ENCODE data around the gene SHC3. TPM values are rescaled to one million over a fixed set of nuclear protein-coding genes. Genes with fewer than 3 reads are reported as not detected.
A peak's percentile ranks its signal among the peaks of the same experiment; 100 is the strongest.

SHC3 gene
- total RNA-seq, 1 donor from 2014 or later = not detected

DNA sequence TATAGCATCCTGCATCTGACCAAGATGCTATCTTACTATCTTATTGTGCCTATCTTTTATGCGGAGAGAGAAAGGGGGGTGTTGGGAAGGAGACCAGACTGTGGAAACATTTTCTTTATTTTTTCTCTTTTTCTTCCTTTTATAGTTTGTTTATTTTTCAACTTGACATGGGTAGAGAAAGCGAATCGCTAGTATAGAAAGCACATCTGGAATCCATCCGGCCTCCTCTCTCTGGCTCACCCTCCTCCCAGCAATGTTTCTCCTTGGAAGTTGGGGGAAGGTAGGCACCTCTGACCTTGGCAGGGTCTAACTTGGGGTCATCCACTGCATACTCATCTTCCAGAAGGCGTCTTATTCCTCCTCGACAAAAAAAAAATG is 183.4 kb downstream of the SHC3 start:
- Mint-ChIP-seq H3K4me3 (no peak overlapping the region), H3K9me3 (no peaks in the 10 kb centered on the region), H3K4me1 (peaks cover 5% of the 10 kb centered on the region), H3K36me3 (ENCODE audit: low read depth) (no peaks in the 10 kb centered on the region), H3K27me3 (peaks cover 25% of the 10 kb centered on the region), H3K27ac (no peak overlapping the region)
- intact Hi-C loops (cut with micrococcal nuclease) = no loop called here
- no peak for DNase-seq

DNA sequence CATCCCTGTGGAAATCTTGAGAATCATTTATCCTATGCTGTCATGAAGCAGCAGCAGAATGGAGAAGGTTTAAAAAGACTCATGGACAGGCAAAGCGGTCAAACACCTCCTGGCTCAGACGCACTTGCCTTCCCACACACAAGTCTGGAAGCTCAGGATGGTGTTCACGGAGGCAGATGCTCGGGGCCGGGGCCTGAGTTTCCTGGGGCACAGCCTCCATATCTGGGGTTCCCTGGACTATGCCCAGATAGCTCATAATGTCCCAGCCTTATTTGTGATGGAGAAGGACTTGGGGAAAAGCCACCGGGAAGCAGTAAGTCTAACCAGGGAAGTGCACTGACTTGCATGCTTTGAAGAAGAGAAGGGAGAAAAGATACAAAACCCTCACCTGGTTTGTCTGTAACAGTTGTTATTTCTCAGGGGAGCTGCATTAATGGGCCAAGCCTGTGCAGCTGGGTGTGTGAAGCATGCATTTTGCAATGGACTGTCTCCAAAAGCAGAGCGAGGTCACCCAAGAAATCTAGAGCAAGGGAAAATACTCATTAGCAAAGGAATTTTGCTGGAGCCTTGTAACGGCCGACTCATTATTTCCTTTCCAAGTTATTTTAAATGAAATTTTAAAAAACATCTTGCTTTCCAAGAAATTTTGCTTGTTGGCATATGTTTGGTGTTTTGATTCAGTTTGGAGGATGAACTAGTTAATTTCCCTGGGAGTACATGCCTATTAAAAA is 184.0 kb downstream of the SHC3 start:
- H3K9me3 Mint-ChIP-seq = no peaks in the 10 kb centered on the region
- peaks cover 8% of the 10 kb centered on the region for H3K4me1 Mint-ChIP-seq
- intact Hi-C loops (cut with micrococcal nuclease) = no loop called here
- no peaks in the 10 kb centered on the region for H3K36me3 Mint-ChIP-seq (ENCODE audit: low read depth)
- peaks cover 25% of the 10 kb centered on the region for H3K27me3 Mint-ChIP-seq
- H3K4me3 Mint-ChIP-seq = no peak overlapping the region
- no peak for DNase-seq
- no peak overlapping the region for H3K27ac Mint-ChIP-seq

DNA sequence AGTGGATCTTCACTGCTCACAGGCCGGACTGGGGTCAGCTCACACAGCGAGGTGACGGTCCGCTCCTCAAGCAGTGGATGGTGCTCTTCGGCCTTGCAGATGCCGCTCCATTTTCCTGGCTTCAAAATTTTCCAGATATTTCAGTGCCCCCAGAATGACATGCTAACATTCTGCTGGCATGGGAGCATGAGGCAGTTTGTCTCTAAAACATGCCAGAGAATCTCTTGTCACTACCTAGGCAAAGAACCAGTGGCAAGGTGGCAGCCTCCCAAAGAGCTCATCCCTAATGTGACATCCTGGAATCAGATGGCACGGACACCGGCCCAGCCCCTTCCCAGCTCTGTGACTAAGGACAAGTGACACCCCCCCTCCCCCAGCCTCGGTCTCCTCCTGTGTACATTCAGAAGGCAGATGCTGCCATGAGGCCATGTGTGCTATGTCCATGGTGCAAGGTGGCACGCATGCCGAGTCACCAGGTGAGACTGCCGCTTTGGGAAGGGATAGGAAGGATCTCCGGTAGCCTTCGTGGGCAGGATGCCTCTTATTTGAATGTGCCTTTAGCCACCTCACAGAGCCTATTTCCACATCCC is 184.7 kb downstream of the SHC3 start:
- intact Hi-C loops (cut with micrococcal nuclease) = no loop called here
- no peak overlapping the region for H3K4me3 Mint-ChIP-seq
- peaks cover 29% of the 10 kb centered on the region for H3K27me3 Mint-ChIP-seq
- no peak for DNase-seq
- H3K4me1 Mint-ChIP-seq = peaks cover 14% of the 10 kb centered on the region
- H3K27ac Mint-ChIP-seq = no peak overlapping the region
- no peaks in the 10 kb centered on the region for H3K9me3 Mint-ChIP-seq
- H3K36me3 Mint-ChIP-seq (ENCODE audit: low read depth) = no peaks in the 10 kb centered on the region

DNA sequence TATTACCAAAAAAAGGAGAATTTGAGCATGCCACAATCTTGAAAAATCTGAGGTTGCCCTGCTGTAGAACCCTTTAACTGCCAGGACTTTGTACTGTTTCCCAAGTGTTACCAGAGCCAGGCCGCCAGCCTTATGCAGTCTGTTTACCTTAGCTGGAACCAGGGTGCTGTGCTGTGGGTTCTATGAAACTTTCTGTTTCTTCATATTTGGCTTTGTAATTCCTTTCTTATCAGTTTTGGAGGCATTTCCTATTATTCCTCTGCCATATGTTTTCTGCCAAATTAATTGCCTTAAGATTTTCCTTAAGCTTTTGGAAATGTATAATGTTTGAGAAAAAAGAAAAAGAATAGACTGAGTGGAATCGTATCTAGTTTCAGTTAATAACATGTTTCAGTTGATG is 185.3 kb downstream of the SHC3 start:
- H3K27ac Mint-ChIP-seq = no peak overlapping the region
- no peaks in the 10 kb centered on the region for H3K9me3 Mint-ChIP-seq
- DNase-seq = no peak
- H3K4me3 Mint-ChIP-seq = no peak overlapping the region
- intact Hi-C loops (cut with micrococcal nuclease) = no loop called here
- no peaks in the 10 kb centered on the region for H3K36me3 Mint-ChIP-seq (ENCODE audit: low read depth)
- peaks cover 33% of the 10 kb centered on the region for H3K27me3 Mint-ChIP-seq
- H3K4me1 Mint-ChIP-seq = peaks cover 21% of the 10 kb centered on the region

DNA sequence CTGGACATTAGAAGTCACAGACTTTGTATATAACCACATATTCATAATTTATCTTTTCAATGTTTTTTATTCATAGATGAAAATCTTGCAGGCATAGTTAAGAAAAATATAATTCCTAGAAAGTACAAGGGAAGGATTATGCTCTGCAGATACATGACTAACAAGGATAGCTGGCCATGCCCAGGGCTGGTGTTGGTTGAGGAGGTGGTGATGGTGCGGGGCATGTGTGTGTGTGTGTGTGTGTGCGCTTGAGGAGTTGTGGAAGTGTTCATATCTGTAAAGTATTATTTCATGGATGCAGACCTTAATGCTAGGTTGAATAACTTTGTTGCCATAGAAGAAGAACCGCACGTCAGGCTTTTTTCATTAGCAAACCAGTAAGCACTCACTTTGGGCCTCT is 186.1 kb downstream of the SHC3 start:
- Mint-ChIP-seq H3K9me3 (no peaks in the 10 kb centered on the region), H3K27ac (no peak overlapping the region), H3K4me3 (peak overlapping the region; percentile 71), H3K36me3 (ENCODE audit: low read depth) (no peaks in the 10 kb centered on the region), H3K27me3 (peaks cover 34% of the 10 kb centered on the region), H3K4me1 (peaks cover 22% of the 10 kb centered on the region)
- intact Hi-C loops (cut with micrococcal nuclease) = no loop called here
- no peak for DNase-seq

DNA sequence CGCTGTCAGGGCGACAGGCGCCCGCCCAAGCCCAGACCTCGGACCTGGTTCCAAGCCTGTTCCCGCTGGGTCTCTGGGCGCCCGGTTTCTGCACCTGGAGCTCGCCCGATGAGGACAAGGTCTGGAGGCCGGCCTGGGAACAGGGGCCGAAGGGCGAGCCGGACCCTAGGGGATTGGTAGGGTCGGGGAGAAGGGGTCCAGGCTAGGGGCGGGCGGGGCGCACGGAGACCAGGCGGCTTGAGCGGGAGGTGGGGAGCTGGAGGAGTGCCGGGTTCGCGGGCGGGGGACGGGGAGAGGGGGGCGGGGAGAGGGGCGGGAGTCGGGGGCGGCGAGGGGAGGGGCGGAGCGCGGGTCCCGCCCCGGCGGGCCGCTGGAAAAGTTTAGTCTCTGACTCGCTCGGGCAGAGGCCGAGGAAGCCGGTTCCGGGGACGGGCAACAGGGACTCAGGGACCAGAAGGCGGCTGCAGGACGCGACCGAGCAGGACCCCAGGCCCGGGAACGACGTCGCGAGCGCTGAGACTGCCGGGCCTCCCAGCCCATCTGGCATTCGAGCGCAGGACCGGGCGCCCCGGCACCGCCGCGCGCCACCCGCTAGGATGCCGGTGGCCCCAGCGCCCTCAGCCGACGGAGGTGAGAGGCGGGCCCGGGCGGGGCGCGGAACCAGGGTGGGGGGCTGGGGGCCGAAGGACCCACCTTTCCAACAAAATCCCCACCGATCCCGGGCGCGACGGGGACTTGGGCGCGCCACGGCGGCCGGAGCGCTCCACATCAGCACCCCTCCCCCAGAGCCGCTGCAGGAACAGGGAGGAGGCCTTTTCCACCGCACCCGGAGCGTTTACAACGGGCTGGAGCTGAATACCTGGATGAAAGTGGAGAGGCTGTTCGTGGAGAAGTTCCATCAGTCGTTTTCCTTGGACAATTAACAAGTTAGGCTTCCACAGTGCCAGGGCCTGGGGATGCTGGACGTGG is 187.3 kb downstream of the SHC3 start, which contains the start of gene S1PR3:
Gene S1PR3 (plus strand): TSS at position 403 of the 969 bp plus-strand sequence. CDS start 9,733 bp downstream, outside the sequence.
- intact Hi-C loops (cut with micrococcal nuclease) = no loop called here
- Mint-ChIP-seq H3K36me3 (ENCODE audit: low read depth) (no peaks in the 10 kb centered on the region), H3K27me3 (peaks cover 37% of the 10 kb centered on the region), H3K4me1 (peaks cover 22% of the 10 kb centered on the region), H3K9me3 (no peaks in the 10 kb centered on the region), H3K27ac (no peak within 1 kb of the TSS), H3K4me3 (peak within 1 kb of the TSS; percentile 71)
- peak; percentile 75 for DNase-seq

DNA sequence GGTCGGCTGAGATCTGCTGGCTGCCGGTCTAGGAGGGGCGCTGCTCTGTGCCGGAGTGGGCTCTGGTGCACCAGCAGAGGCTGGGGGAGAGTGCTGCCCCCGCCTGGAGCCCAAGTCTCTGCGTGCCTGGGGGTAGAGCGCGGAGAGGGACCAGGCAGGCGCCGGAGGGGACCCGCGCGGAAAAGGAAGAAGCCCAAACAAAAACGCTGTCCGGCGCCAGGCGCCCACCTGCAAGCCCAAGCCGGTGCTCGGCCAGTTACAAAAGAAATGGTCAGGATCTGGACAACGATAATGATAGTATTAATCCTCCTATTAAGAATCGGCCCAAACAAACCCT is 187.9 kb downstream of the SHC3 start:
- no peak overlapping the region for H3K27ac Mint-ChIP-seq

DNA sequence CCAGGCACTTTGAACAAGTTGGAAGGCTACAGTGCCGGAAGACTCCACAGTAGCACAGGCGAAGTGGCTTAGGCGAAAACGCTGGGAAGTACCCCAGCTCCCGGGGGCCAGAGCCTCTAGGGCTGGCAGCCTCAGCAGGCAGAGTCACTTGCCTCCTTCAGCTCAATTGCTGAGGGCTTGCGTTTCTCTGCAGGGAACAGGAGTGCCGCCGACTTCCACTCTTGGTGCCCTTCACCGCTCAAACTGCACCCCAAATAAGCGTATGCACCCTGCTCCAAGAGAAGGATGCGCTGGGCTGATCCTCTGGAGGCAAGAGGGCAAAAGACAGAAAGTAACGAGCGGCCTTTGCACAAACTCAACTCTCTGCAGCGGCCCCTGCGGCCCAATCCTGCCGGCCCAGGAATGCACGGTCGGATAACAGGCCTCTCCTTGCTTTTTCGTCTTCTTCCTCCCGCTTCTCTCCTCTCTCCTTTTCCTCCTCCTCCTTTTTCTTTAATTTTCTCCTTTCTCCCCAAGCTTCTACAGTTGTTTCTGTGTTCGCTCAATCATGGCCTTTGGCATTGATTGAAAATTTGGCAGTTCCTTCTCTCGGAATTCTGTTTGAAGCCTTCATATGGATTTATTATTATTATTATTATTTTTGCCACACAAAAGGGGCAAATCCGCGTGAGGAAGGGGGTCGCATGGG is 188.4 kb downstream of the SHC3 start:
- peaks cover 22% of the 10 kb centered on the region for H3K4me1 Mint-ChIP-seq
- intact Hi-C loops (cut with micrococcal nuclease) = no loop called here
- H3K36me3 Mint-ChIP-seq (ENCODE audit: low read depth) = no peaks in the 10 kb centered on the region
- H3K27me3 Mint-ChIP-seq = peaks cover 37% of the 10 kb centered on the region
- no peak overlapping the region for H3K27ac Mint-ChIP-seq
- H3K4me3 Mint-ChIP-seq = peak overlapping the region; percentile 74
- DNase-seq = no peak
- H3K9me3 Mint-ChIP-seq = no peaks in the 10 kb centered on the region

More for the DNA sequence above, 187.9 kb downstream of the SHC3 start:
- Mint-ChIP-seq H3K27me3 (peaks cover 37% of the 10 kb centered on the region), H3K36me3 (ENCODE audit: low read depth) (no peaks in the 10 kb centered on the region), H3K4me3 (peak overlapping the region; percentile 52), H3K9me3 (no peaks in the 10 kb centered on the region), H3K4me1 (peaks cover 22% of the 10 kb centered on the region)
- DNase-seq = no peak
- intact Hi-C loops (cut with micrococcal nuclease) = no loop called here

DNA sequence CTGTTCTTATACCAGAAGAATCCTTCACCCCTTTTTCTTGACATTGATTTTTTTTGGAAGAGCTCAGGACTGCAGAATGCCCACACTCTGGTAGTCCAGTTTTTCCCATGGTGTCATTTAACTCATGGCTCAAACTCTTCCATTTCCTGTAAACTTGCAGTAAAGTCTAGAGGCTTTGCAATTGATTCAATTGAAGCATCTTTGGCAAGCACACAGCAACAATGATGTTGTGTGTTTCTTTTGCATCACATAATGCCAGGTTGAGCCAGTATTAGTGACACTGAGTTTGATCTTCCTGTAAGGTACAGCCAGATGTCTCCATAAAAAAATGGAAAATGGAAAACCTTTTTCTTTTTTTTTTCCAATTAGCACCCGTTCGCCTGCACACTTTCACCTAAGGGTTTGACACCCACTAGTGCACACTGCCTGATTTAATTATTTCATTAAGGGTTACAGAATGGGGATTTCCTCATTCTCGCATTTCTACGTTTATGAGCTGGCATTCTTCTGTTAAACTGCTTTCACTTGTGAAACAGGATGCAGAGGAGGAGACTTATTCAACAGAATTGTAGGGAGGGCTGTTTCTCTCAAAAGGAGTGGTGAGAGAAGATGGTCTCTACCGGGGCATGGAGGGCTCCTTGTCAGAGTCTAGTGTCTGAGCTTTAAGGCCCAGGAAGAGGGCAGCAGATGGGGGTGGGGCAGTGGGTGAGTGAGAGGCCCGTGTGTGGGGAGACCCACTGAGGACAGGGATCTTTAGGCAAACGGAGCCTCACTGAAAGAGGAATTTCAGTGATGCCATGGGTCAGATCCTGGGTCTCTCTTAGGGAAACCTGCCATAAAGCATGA is 189.6 kb downstream of the SHC3 start:
- intact Hi-C loops (cut with micrococcal nuclease) = loop anchor here (1.0 to 5.0 kb wide), 4 partner anchors 13 to 397 kb away; no protein-coding TSS in a partner anchor
- DNase-seq = peak; percentile 75
- peak overlapping the region; percentile 83 for H3K27ac Mint-ChIP-seq
- peak overlapping the region; percentile 74 for H3K4me3 Mint-ChIP-seq
- no peaks in the 10 kb centered on the region for H3K9me3 Mint-ChIP-seq
- H3K4me1 Mint-ChIP-seq = peaks cover 22% of the 10 kb centered on the region
- H3K36me3 Mint-ChIP-seq (ENCODE audit: low read depth) = no peaks in the 10 kb centered on the region
- peaks cover 41% of the 10 kb centered on the region for H3K27me3 Mint-ChIP-seq

DNA sequence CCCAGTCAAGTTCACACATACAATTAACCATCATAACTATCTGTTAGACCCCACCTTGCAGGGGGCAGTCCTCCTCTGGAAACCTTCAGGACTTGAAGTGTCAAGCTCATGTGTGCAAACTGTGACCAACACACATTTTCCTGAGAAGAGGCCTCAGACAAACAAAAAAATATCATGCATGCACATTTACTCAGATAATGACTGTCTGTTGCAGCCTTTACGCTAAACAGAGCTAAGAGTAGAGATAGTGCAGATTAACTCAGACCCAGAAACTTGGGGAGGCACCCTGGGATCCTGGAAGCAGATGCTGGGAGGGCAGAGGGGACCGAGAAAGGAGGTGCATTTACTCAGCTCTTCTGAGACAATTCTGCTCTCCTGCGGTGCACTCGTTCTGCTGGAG is 191.0 kb downstream of the SHC3 start:
- H3K27ac Mint-ChIP-seq = no peak overlapping the region
- intact Hi-C loops (cut with micrococcal nuclease) = loop anchor here (5.0 kb wide), 3 partner anchors 35 to 395 kb away; no protein-coding TSS in a partner anchor

DNA sequence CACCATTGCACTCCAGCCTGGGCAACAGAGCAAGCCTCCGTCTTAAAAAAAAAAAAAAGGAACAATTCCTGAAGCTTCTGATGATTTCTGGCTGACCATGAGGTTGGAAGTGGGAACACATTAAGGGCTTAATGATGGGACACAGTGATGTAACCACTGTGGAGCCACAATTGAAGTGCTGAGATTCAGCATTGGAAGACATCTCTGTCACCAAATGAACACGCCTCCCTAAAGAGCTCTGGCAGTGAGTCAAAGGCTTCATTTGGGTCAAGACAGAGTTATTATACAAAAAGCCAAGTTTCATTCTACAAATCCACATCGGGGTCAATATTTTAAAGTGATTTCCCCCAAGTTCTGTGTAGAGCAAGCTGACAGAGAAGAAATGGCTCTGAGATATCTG is 191.8 kb downstream of the SHC3 start:
- Mint-ChIP-seq H3K4me3 (no peak overlapping the region), H3K27ac (no peak overlapping the region), H3K36me3 (ENCODE audit: low read depth) (no peaks in the 10 kb centered on the region), H3K9me3 (peaks cover 4% of the 10 kb centered on the region), H3K27me3 (peaks cover 29% of the 10 kb centered on the region), H3K4me1 (peaks cover 20% of the 10 kb centered on the region)
- intact Hi-C loops (cut with micrococcal nuclease) = loop anchor here (5.0 kb wide), 3 partner anchors 34 to 394 kb away; no protein-coding TSS in a partner anchor
- DNase-seq = no peak

More for the DNA sequence above, 191.0 kb downstream of the SHC3 start:
- no peak overlapping the region for H3K4me3 Mint-ChIP-seq
- no peaks in the 10 kb centered on the region for H3K9me3 Mint-ChIP-seq
- peaks cover 35% of the 10 kb centered on the region for H3K27me3 Mint-ChIP-seq
- peaks cover 22% of the 10 kb centered on the region for H3K4me1 Mint-ChIP-seq
- H3K36me3 Mint-ChIP-seq (ENCODE audit: low read depth) = no peaks in the 10 kb centered on the region
- no peak for DNase-seq

DNA sequence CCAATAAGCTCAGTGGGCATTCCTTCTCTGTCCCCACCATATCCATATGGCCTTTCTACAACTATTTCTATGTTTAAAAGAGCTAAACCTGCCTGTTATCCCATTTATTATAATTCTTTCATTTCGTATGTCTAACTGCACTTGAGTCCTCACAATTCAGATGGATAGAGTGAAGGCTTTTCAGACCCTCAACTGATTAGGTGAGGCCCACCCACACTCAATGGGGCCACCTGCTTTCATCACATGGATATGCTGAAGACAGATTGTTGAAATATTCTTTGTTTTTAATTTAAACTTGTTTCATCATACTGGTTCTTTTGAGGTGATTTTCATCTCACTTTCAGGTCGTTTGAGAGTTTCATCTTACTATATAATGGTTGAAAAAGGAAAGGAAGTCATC is 193.0 kb downstream of the SHC3 start:
- H3K27me3 Mint-ChIP-seq = peaks cover 25% of the 10 kb centered on the region
- DNase-seq = no peak
- no peak overlapping the region for H3K27ac Mint-ChIP-seq
- H3K4me3 Mint-ChIP-seq = no peak overlapping the region
- H3K4me1 Mint-ChIP-seq = peaks cover 19% of the 10 kb centered on the region
- intact Hi-C loops (cut with micrococcal nuclease) = loop anchor here (5.0 kb wide), 3 partner anchors 33 to 393 kb away; no protein-coding TSS in a partner anchor
- no peaks in the 10 kb centered on the region for H3K36me3 Mint-ChIP-seq (ENCODE audit: low read depth)
- H3K9me3 Mint-ChIP-seq = peaks cover 4% of the 10 kb centered on the region

DNA sequence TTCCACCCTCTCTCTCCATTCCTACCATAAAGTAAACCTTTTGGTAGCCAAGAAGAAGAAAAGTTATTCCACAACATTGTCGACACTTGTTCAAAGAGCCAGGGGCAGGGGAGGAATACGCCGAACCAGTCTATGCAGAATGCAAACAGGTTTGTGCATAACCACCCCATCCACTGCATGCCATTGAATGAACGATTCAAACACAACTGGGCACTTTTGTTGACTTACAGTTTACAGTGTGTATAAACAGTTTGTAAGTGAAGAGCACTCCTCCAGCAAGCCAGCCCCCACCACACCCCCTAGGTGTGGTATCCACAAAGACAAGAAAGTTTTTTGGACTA is 194.1 kb downstream of the SHC3 start:
- H3K4me1 Mint-ChIP-seq = peaks cover 13% of the 10 kb centered on the region
- no peaks in the 10 kb centered on the region for H3K36me3 Mint-ChIP-seq (ENCODE audit: low read depth)
- peaks cover 4% of the 10 kb centered on the region for H3K9me3 Mint-ChIP-seq
- no peak overlapping the region for H3K27ac Mint-ChIP-seq
- H3K27me3 Mint-ChIP-seq = peaks cover 25% of the 10 kb centered on the region
- DNase-seq = no peak
- intact Hi-C loops (cut with micrococcal nuclease) = no loop called here
- H3K4me3 Mint-ChIP-seq = no peak overlapping the region
